CD1c-positive myeloid dendritic cell (primary cell): Measurements from ENCODE around the gene FOSB.
"Not testable (repeated sequence)": the region's sequence is repeated elsewhere in the genome, so short reads cannot be mapped to it uniquely, and the experiment has no call there.

Experiments
- DNase-seq: peaks from one replicate; pipeline ENCODE4 v3.0.0-alpha.2; 2016; ENCODE audit errors: extremely low spot score

FOSB gene

GRCh38 chr19:45467456-45468158 lies at the start of gene FOSB:
TSS of gene FOSB (plus strand) at chr19:45467996. CDS start at chr19:45468587, 591 bp downstream.
- peak; percentile 98 for DNase-seq

GRCh38 chr19:45418802-45419201 lies 49.0 kb upstream of the FOSB start:
- peak; percentile 40 for DNase-seq

GRCh38 chr19:45419396-45419795 lies 48.4 kb upstream of the FOSB start:
- DNase-seq, result peak; percentile 82

GRCh38 chr19:45419895-45420294 lies 47.9 kb upstream of the FOSB start:
- no peak for DNase-seq

GRCh38 chr19:45420356-45420755 lies 47.4 kb upstream of the FOSB start:
- DNase-seq, result no peak

- no peak for DNase-seq
Observed at GRCh38 chr19:45420871-45421270, 46.9 kb upstream of the FOSB start.

GRCh38 chr19:45421947-45422498 lies 45.8 kb upstream of the FOSB start:
- DNase-seq, result peak; percentile 54

- no peak for DNase-seq
Observed at GRCh38 chr19:45423033-45423588, 44.7 kb upstream of the FOSB start.

GRCh38 chr19:45423589-45424190 lies 44.1 kb upstream of the FOSB start, which contains the start of gene ERCC1:
TSS of gene ERCC1 (minus strand) at chr19:45423917. CDS start at chr19:45423374, 543 bp downstream.
- DNase-seq, result peak; percentile 87

- peak; percentile 84 for DNase-seq
Observed at GRCh38 chr19:45424191-45425058, 43.4 kb upstream of the FOSB start.

- DNase-seq, result peak; percentile 30
Observed at GRCh38 chr19:45428384-45429231, 39.2 kb upstream of the FOSB start.

- DNase-seq, result not testable (repeated sequence)
Observed at GRCh38 chr19:45429896-45430295, 37.9 kb upstream of the FOSB start.

GRCh38 chr19:45431008-45431407 lies 36.8 kb upstream of the FOSB start:
- DNase-seq, result peak; percentile 40

GRCh38 chr19:45432543-45432942 lies 35.3 kb upstream of the FOSB start:
- DNase-seq, result not testable (repeated sequence)

- DNase-seq, result no peak
Observed at GRCh38 chr19:45437328-45437727, 30.5 kb upstream of the FOSB start.

- peak; percentile 73 for DNase-seq
Observed at GRCh38 chr19:45439190-45439568, 28.6 kb upstream of the FOSB start.

- peak; percentile 89 for DNase-seq
Observed at GRCh38 chr19:45439569-45440258, 28.1 kb upstream of the FOSB start.

GRCh38 chr19:45440259-45440638 lies 27.5 kb upstream of the FOSB start:
- DNase-seq, result no peak

GRCh38 chr19:45440873-45441654 lies 26.7 kb upstream of the FOSB start:
- DNase-seq, result no peak

- no peak for DNase-seq
Observed at GRCh38 chr19:45442408-45442777, 25.4 kb upstream of the FOSB start.
